Caco-2 (cell line): Measurements from ENCODE around the gene IGSF23. TPM values are rescaled to one million over a fixed set of nuclear protein-coding genes. Genes with fewer than 3 reads are reported as not detected.
A peak's percentile ranks its signal among the peaks of the same experiment; 100 is the strongest.

Experiments used
- BruUV-seq: library from RNA; stranded (reverse); fragments of 400-500 nt; replicated peaks from 2 replicates; lab custom pipeline; 2021; lab: Mats Ljungman, UMichigan
- CTCF ChIA-PET: fragments of 300-600 bp; sonication (Branson Sonifier 250); formaldehyde crosslinking; loops from one replicate; lab custom pipeline; 2022; ENCODE audit warnings: antibody characterized with exemption; lab: Charles Lee
- POLR2A ChIA-PET: fragments of 300-600 bp; sonication (Branson Sonifier 250); formaldehyde crosslinking; loops from one replicate; lab custom pipeline; 2022; ENCODE audit warnings: antibody characterized with exemption; lab: Charles Lee
- DNase-seq, 2 experiments: peaks; one replicate each; pipeline versions ENCODE4 v3.0.0 to v3.0.0-alpha.2; 2020 to 2022
- H3K27me3 ChIP-seq: replicated peaks from 2 replicates; pipeline ENCODE4 v1.6.0; 2011; ENCODE audit warnings: low read length; ENCODE audit not compliant: control insufficient read depth, insufficient read depth
- H3K36me3 ChIP-seq: 2 replicates; pipeline ENCODE4 v1.5.1; 2011; ENCODE audit warnings: low read length; ENCODE audit not compliant: control insufficient read depth, insufficient read depth
- H3K4me1 ChIP-seq: fragments of 250-450 bp; sonication (Bioruptor Pico); 2 replicates; pipeline ENCODE4 v1.5.1; 2020; ENCODE audit warnings: mild to moderate bottlenecking
- H3K4me3 ChIP-seq: 2 replicates; pipeline ENCODE4 v1.5.1; 2011; ENCODE audit warnings: low read depth, mild to moderate bottlenecking, control low read depth, low read length
- H3K9me3 ChIP-seq: fragments of 250-450 bp; sonication (Bioruptor Pico); 2 replicates; pipeline ENCODE4 v1.5.1; 2020; ENCODE audit warnings: mild to moderate bottlenecking, moderate library complexity
- H3K27ac Mint-ChIP-seq: one replicate; pipeline ENCODE4 v1.8.0; 2022; ENCODE audit warnings: mixed read lengths; ENCODE audit not compliant: unreplicated experiment
- H3K27me3 Mint-ChIP-seq: one replicate; pipeline ENCODE4 v1.8.0; 2022; ENCODE audit warnings: mixed read lengths; ENCODE audit not compliant: insufficient read depth, unreplicated experiment
- H3K36me3 Mint-ChIP-seq: one replicate; pipeline ENCODE4 v1.8.0; 2022; ENCODE audit warnings: mild to moderate bottlenecking, mixed read lengths; ENCODE audit not compliant: insufficient read depth, unreplicated experiment
- H3K4me1 Mint-ChIP-seq: one replicate; pipeline ENCODE4 v1.8.0; 2022; ENCODE audit warnings: low read depth, mixed read lengths; ENCODE audit not compliant: unreplicated experiment
- H3K4me3 Mint-ChIP-seq: one replicate; pipeline ENCODE4 v1.8.0; 2022; ENCODE audit warnings: mild to moderate bottlenecking, moderate library complexity, mixed read lengths; ENCODE audit not compliant: unreplicated experiment
- H3K9me3 Mint-ChIP-seq: one replicate; pipeline ENCODE4 v1.8.0; 2022; ENCODE audit warnings: mixed read lengths; ENCODE audit not compliant: unreplicated experiment
- intact Hi-C: fragments of 100-400 bp; cut with micrococcal nuclease; formaldehyde crosslinking; loops from one replicate; pipeline ENCODE4 v1.10.0; 2022; ENCODE audit not compliant: unreplicated experiment
- total RNA-seq: library from RNA; stranded (reverse); gene quantifications from 2 replicates; pipeline ENCODE4 v1.2.3, GENCODE V29; 2022
- TF ChIP-seq, protein P1 (sequence below), 2 experiments: fragments of 200-600 bp in 1 of 2; IDR thresholded peaks; 1 replicate in 1 of 2; 2 replicates in 1 of 2; pipeline versions ENCODE4 v1.5.1 to v1.8.0; 2011 to 2022; ENCODE audit warnings: antibody characterized with exemption in 1 of 2, control low read depth in 1 of 2, inconsistent platforms in 1 of 2, low read depth in 1 of 2, low read length in 1 of 2, mild to moderate bottlenecking in 1 of 2, moderate library complexity in 1 of 2; ENCODE audit not compliant: insufficient read depth in 1 of 2, severe bottlenecking in 1 of 2, unreplicated experiment in 1 of 2

Gene IGSF23
- total RNA-seq, 1 experiment from 2014 or later: 3.9 TPM

DNA sequence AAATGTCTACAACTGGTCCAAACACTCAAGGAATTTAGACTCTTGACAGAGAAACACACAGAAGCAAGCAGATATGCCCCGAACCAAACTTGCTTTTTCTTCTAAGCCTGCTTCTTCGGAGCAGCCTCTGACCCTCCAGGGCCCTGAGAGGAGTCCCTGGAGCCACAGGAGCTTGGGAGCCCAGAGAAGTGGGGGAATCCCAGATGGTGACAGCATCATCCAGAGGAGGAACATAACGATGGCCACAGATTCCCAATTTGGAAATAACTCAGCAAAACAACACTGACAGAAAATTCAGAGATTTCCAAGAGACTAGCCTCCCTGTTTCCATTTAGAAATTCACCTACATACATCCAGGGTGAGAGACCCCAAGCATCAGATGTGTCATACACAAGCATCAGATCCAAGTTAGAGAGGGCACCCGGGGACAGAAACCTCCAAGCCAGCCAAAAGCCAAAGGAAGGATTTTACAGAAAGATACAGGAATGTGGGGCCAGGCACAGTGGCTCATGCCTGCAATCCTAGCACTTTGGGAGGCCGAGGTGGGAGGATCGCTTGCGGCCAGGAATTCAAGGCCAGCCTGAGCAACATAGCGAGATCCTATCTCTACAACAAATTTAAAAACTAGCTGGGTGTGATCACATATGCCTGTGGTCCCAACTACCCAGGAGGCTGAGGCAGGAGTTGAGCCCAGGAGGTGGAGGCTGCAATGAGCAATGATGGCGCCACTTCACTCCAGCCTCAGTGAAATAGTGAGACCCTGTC is 28.3 kb downstream of the IGSF23 start:
- Histone ChIP-seq H3K4me3 (no peak overlapping the region), H3K36me3 (no peaks in the 10 kb centered on the region), H3K27me3 (no peaks in the 10 kb centered on the region), H3K9me3 (no peaks in the 10 kb centered on the region), H3K4me1 (peaks cover 51% of the 10 kb centered on the region)
- Mint-ChIP-seq H3K4me3 (no peak overlapping the region), H3K27ac (no peak overlapping the region), H3K9me3 (no peaks in the 10 kb centered on the region), H3K4me1 (peaks cover 32% of the 10 kb centered on the region), H3K36me3 (peaks cover 30% of the 10 kb centered on the region), H3K27me3 (no peaks in the 10 kb centered on the region)
- ChIA-PET CTCF (interaction anchor here (1.0 kb wide), 1 partner anchor 31 kb away, joined by 4 read pairs; no protein-coding TSS in a partner anchor), POLR2A (no interaction called here)
- no peak for DNase-seq
- BruUV-seq: no TSS peak
- intact Hi-C loops: no loop called here
- TF ChIP-seq, protein P1, sequence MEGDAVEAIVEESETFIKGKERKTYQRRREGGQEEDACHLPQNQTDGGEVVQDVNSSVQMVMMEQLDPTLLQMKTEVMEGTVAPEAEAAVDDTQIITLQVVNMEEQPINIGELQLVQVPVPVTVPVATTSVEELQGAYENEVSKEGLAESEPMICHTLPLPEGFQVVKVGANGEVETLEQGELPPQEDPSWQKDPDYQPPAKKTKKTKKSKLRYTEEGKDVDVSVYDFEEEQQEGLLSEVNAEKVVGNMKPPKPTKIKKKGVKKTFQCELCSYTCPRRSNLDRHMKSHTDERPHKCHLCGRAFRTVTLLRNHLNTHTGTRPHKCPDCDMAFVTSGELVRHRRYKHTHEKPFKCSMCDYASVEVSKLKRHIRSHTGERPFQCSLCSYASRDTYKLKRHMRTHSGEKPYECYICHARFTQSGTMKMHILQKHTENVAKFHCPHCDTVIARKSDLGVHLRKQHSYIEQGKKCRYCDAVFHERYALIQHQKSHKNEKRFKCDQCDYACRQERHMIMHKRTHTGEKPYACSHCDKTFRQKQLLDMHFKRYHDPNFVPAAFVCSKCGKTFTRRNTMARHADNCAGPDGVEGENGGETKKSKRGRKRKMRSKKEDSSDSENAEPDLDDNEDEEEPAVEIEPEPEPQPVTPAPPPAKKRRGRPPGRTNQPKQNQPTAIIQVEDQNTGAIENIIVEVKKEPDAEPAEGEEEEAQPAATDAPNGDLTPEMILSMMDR (IDR thresholded peaks at IDR 0.05; ENCODE audit: insufficient read depth in 1 of 2, low read depth in 1 of 2, low read length in 1 of 2, severe bottlenecking in 1 of 2, unreplicated experiment in 1 of 2): no peak

DNA sequence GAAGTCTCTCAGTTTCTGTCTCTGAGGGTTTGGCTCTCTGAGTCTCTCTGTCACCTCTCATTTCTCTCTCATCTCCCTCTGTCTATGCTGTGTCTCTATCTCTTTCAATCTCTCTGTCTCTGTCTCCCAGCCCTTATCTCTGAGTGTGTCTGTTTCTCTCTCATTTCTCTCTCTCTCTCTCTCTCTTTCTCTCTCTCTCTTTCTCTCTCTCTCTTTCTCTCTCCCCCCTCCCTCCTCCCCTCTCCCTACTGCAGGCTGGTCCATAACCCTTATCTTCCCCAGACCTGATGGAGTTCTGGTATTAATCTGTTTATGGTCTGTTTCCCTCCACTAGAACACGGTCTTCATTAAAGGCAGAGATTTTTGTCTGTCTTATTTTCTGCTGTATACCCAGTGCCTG is 29.0 kb downstream of the IGSF23 start:
- Mint-ChIP-seq H3K36me3 (peaks cover 37% of the 10 kb centered on the region), H3K9me3 (no peaks in the 10 kb centered on the region), H3K4me1 (peaks cover 35% of the 10 kb centered on the region), H3K27me3 (no peaks in the 10 kb centered on the region), H3K4me3 (no peak overlapping the region), H3K27ac (no peak overlapping the region)
- DNase-seq: no peak
- no peaks in the 10 kb centered on the region for H3K9me3 ChIP-seq
- no peak overlapping the region for H3K4me3 ChIP-seq
- no peaks in the 10 kb centered on the region for H3K27me3 ChIP-seq
- POLR2A ChIA-PET: no interaction called here
- H3K36me3 ChIP-seq: no peaks in the 10 kb centered on the region
- BruUV-seq: no TSS peak
- H3K4me1 ChIP-seq: peaks cover 44% of the 10 kb centered on the region
- CTCF ChIA-PET: interaction anchor here (0.7 kb wide), 1 partner anchor 509 kb away, joined by 4 read pairs; no protein-coding TSS in a partner anchor
- TF ChIP-seq, protein P1 (IDR thresholded peaks at IDR 0.05; ENCODE audit: insufficient read depth in 1 of 2, low read depth in 1 of 2, low read length in 1 of 2, severe bottlenecking in 1 of 2, unreplicated experiment in 1 of 2): no peak
- intact Hi-C loops: no loop called here

DNA sequence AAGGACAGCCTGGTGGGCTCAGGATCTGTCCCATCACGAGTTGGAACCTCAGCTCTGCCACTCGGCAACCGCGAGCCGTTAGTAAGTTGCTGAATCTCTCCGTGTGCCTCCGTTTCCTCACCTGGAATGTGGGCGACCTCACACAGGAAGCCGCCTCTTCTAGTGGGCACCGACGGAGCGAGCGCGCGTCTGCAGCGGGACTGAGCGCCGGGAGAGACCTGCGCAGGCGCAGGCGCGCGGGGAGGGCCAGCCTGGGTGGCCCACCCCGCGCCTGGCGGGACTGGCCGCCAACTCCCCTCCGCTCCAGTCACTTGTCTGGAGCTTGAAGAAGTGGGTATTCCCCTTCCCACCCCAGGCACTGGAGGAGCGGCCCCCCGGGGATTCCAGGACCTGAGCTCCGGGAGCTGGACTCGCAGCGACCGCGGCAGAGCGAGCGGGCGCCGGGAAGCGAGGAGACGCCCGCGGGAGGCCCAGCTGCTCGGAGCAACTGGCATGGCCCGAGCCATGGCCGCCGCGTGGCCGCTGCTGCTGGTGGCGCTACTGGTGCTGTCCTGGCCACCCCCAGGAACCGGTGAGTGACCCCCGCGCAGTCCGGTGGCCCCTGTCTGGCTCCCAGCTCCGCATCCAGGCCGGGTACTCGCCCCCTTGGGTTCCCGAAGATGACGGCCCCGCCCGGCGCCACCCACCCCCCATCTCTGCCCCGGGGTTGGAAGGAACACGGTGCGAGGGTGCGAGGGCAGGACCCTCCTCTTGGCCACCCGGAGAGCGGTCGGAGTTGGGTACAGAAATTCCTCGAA is 30.4 kb downstream of the IGSF23 start, which contains the start of gene PVR:
Gene PVR, plus strand, starts transcription at position 306 of the 797 bp plus-strand sequence. Its CDS starts 187 bp downstream, at position 493.
- BruUV-seq: TSS peak; percentile 61
- Histone ChIP-seq H3K4me1 (peaks cover 31% of the 10 kb centered on the region), H3K36me3 (peaks cover 2% of the 10 kb centered on the region; the same call in 1 of the 2 replicates), H3K4me3 (peak within 1 kb of the TSS; percentile 91), H3K27me3 (no peaks in the 10 kb centered on the region), H3K9me3 (no peaks in the 10 kb centered on the region)
- Mint-ChIP-seq H3K27me3 (no peaks in the 10 kb centered on the region), H3K4me1 (peaks cover 27% of the 10 kb centered on the region), H3K4me3 (peak within 1 kb of the TSS; percentile 83), H3K27ac (peak within 1 kb of the TSS; percentile 79), H3K36me3 (peaks cover 50% of the 10 kb centered on the region), H3K9me3 (no peaks in the 10 kb centered on the region)
- DNase-seq: peak; percentile 76 to 85
- POLR2A ChIA-PET: interaction anchor here (0.5 to 1.7 kb wide), 14 partner anchors 10 to 200 kb away, joined by 3 to 7 read pairs (median 4); partner anchors contain the start of gene ZNF180
- TF ChIP-seq, protein P1 (IDR thresholded peaks at IDR 0.05; ENCODE audit: insufficient read depth in 1 of 2, low read depth in 1 of 2, low read length in 1 of 2, severe bottlenecking in 1 of 2, unreplicated experiment in 1 of 2): no peak
- intact Hi-C loops: loop anchor here (1.0 kb wide), 1 partner anchor 29 kb away; no protein-coding TSS in a partner anchor
- CTCF ChIA-PET: interaction anchor here (0.6 to 2.4 kb wide), 10 partner anchors 11 to 215 kb away, joined by 3 to 16 read pairs (median 4); no protein-coding TSS in a partner anchor
